ENCODE data around the gene AGAP2.
A peak's percentile ranks its signal among the peaks of the same experiment; 100 is the strongest.
"Not testable (repeated sequence)": the region's sequence is repeated elsewhere in the genome, so short reads cannot be mapped to it uniquely, and the experiment has no call there.

The AGAP2 gene

DNA sequence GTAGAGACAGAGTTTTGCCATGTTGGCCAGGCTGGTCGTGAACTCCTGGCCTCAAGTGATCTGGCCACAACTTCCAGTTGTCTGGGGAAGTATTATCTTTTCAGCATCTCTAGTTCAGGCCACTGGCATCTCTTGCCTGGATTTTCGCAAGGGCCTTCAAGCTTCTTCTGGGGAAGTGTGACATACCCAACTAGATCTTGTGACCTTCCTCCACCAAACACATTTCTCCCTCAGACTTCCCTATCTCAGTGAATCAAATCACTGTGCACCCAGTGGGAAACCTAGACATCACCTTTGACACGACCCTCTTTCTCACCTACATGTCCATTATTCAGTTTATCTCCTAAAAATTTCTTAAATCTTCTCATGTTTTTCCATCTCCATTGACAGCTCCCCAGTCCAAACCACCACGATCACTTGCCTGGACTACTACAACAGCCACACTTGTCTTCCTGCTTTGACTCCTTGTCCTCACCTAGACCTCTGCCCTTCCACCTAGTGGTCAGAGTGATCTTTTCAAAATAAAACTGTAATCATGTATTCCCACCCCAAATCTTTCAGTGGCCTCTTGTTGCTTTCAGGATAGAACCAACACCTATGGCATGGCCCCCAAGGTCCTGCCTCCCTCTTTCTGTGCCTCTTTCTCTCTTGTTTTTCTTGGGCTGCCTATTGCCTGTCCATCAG lies 37.2 kb upstream of the AGAP2 start:
- DNase-seq (ENCODE audit: low spot score) = no peak
- no peaks in the 10 kb centered on the region for H3K9me3 ChIP-seq (replicated peaks in 1 of 2; ENCODE audit: control insufficient read depth in 2 of 2, insufficient read depth in 1 of 2, low read depth in 1 of 2, low read length in 2 of 2)
- H2AFZ ChIP-seq (ENCODE audit: low read length) = no peak overlapping the region
- H2BK15ac ChIP-seq (ENCODE audit: low read length) = no peak overlapping the region
- H3K14ac ChIP-seq (ENCODE audit: low read length) = no peak overlapping the region
- H3K27ac ChIP-seq (replicated peaks; ENCODE audit: low read length) = no peak overlapping the region
- no peak overlapping the region for H2BK5ac ChIP-seq (ENCODE audit: low read length)
- no peak overlapping the region for H3K23ac ChIP-seq (ENCODE audit: low read depth, low read length, poor library complexity)
- no peak overlapping the region for H3K18ac ChIP-seq (ENCODE audit: low read length)
- H2BK12ac ChIP-seq (ENCODE audit: low read length) = no peak overlapping the region
- no peak overlapping the region for H3K4me3 ChIP-seq (ENCODE audit: low read length in 2 of 2)
- no peaks in the 10 kb centered on the region for H3K27me3 ChIP-seq (ENCODE audit: control insufficient read depth in 3 of 3, insufficient read depth in 3 of 3, low read depth in 1 of 3, low read length in 3 of 3)
- WGBS, 2 donors (ENCODE audit: extremely low coverage in 2 of 2, insufficient read length in 2 of 2, insufficient replicate concordance in 1 of 2) = no CpG with 5 or more reads among the region's 4 CpGs
- peaks cover 0 to 25% of the 10 kb centered on the region in 2 donors for H3K36me3 ChIP-seq (replicated peaks in 1 of 2; ENCODE audit: control insufficient read depth in 2 of 2, insufficient read depth in 2 of 2, low read length in 2 of 2)
- H3K79me1 ChIP-seq (ENCODE audit: low read depth, low read length) = no peaks in the 10 kb centered on the region
- H3K4me2 ChIP-seq (ENCODE audit: insufficient read depth, low read length, poor library complexity, severe bottlenecking) = no peak overlapping the region
- no peak overlapping the region for H3K9ac ChIP-seq (ENCODE audit: low read depth, low read length, poor library complexity)
- H4K8ac ChIP-seq (ENCODE audit: low read depth, low read length) = no peak overlapping the region
- H2AK5ac ChIP-seq (ENCODE audit: low read depth, low read length) = no peak overlapping the region
- H2BK120ac ChIP-seq (ENCODE audit: low read depth, low read length) = no peak overlapping the region
- peaks cover 4 to 9% of the 10 kb centered on the region in 2 donors for H3K4me1 ChIP-seq (ENCODE audit: control insufficient read depth in 2 of 2, insufficient read depth in 1 of 2, low read depth in 1 of 2, low read length in 2 of 2)
- H3K4ac ChIP-seq (ENCODE audit: low read length) = no peak overlapping the region
- no peak overlapping the region for H4K91ac ChIP-seq (ENCODE audit: low read depth, low read length, poor library complexity)

DNA sequence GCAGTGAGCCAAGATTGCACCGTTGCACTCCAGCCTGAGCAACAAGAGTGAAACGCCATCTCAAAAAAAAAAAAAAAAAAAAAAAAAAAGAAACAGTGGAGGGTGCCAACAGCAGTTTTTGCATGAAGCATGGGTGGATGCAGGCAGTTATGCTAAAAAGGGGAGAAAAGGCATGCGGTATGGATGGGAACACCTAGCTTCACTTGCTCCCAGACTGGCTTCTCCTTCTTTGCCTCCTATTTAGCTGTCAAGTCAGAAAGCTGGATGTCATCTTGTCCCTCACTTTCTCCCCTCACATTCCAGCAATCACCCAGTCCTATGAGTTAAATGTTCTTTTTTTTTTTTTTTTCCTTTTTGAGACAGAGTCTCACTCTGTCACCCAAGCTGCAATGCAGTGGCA lies 36.5 kb upstream of the AGAP2 start:
- H3K27me3 ChIP-seq (ENCODE audit: control insufficient read depth in 3 of 3, insufficient read depth in 3 of 3, low read depth in 1 of 3, low read length in 3 of 3) = no peaks in the 10 kb centered on the region
- no peak overlapping the region for H3K18ac ChIP-seq (ENCODE audit: low read length)
- no peak overlapping the region for H2BK15ac ChIP-seq (ENCODE audit: low read length)
- no peak overlapping the region for H2BK5ac ChIP-seq (ENCODE audit: low read length)
- no CpG with 5 or more reads among the region's 3 CpGs for WGBS, 2 donors (ENCODE audit: extremely low coverage in 2 of 2, insufficient read length in 2 of 2, insufficient replicate concordance in 1 of 2)
- H3K4me2 ChIP-seq (ENCODE audit: insufficient read depth, low read length, poor library complexity, severe bottlenecking) = no peak overlapping the region
- H3K9me3 ChIP-seq (replicated peaks in 1 of 2; ENCODE audit: control insufficient read depth in 2 of 2, insufficient read depth in 1 of 2, low read depth in 1 of 2, low read length in 2 of 2) = no peaks in the 10 kb centered on the region
- no peak overlapping the region for H3K9ac ChIP-seq (ENCODE audit: low read depth, low read length, poor library complexity)
- H3K4me1 ChIP-seq (ENCODE audit: control insufficient read depth in 2 of 2, insufficient read depth in 1 of 2, low read depth in 1 of 2, low read length in 2 of 2) = peaks cover 4 to 9% of the 10 kb centered on the region in 2 donors
- H2AK5ac ChIP-seq (ENCODE audit: low read depth, low read length) = no peak overlapping the region
- H2BK12ac ChIP-seq (ENCODE audit: low read length) = no peak overlapping the region
- H3K4ac ChIP-seq (ENCODE audit: low read length) = no peak overlapping the region
- H3K23ac ChIP-seq (ENCODE audit: low read depth, low read length, poor library complexity) = no peak overlapping the region
- H2AFZ ChIP-seq (ENCODE audit: low read length) = no peak overlapping the region
- H3K4me3 ChIP-seq (ENCODE audit: low read length in 2 of 2) = no peak overlapping the region
- H3K14ac ChIP-seq (ENCODE audit: low read length) = no peak overlapping the region
- H4K91ac ChIP-seq (ENCODE audit: low read depth, low read length, poor library complexity) = no peak overlapping the region
- H4K8ac ChIP-seq (ENCODE audit: low read depth, low read length) = no peak overlapping the region
- no peak overlapping the region for H3K27ac ChIP-seq (replicated peaks; ENCODE audit: low read length)
- H2BK120ac ChIP-seq (ENCODE audit: low read depth, low read length) = no peak overlapping the region
- H3K36me3 ChIP-seq (replicated peaks in 1 of 2; ENCODE audit: control insufficient read depth in 2 of 2, insufficient read depth in 2 of 2, low read length in 2 of 2) = peaks cover 0 to 29% of the 10 kb centered on the region in 2 donors
- DNase-seq (ENCODE audit: low spot score) = no peak
- no peaks in the 10 kb centered on the region for H3K79me1 ChIP-seq (ENCODE audit: low read depth, low read length)

DNA sequence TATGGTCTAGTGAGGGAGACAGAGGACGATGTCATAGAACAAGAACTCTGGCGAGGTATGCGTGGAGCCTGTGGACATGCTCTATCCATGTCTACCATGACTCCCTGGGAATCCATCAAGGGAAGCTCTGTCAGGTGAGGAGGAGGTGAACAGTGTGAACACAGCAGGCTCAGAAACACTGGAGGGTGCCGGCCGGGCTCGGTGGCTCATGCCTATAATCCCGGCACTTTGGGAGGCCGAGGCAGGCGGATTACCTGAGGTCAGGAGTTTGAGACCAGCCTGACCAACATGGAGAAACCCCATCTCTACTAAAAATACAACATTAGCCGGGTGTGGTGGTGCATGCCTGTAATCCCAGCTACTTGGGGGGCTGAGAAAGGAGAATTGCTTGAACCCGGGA lies 36.1 kb upstream of the AGAP2 start:
- not testable (repeated sequence) for H2BK15ac ChIP-seq (ENCODE audit: low read length); H3K23ac ChIP-seq (ENCODE audit: low read depth, low read length, poor library complexity); DNase-seq (ENCODE audit: low spot score); H3K79me1 ChIP-seq (ENCODE audit: low read depth, low read length); H3K14ac ChIP-seq (ENCODE audit: low read length); H2BK12ac ChIP-seq (ENCODE audit: low read length); H3K9me3 ChIP-seq (replicated peaks in 1 of 2; ENCODE audit: control insufficient read depth in 2 of 2, insufficient read depth in 1 of 2, low read depth in 1 of 2, low read length in 2 of 2); H2BK120ac ChIP-seq (ENCODE audit: low read depth, low read length); H3K27me3 ChIP-seq (ENCODE audit: control insufficient read depth in 3 of 3, insufficient read depth in 3 of 3, low read depth in 1 of 3, low read length in 3 of 3); H4K8ac ChIP-seq (ENCODE audit: low read depth, low read length); H2BK5ac ChIP-seq (ENCODE audit: low read length); H3K4ac ChIP-seq (ENCODE audit: low read length); H2AFZ ChIP-seq (ENCODE audit: low read length); H3K27ac ChIP-seq (replicated peaks; ENCODE audit: low read length); H3K18ac ChIP-seq (ENCODE audit: low read length); H2AK5ac ChIP-seq (ENCODE audit: low read depth, low read length); H3K4me3 ChIP-seq (ENCODE audit: low read length in 2 of 2); H3K4me2 ChIP-seq (ENCODE audit: insufficient read depth, low read length, poor library complexity, severe bottlenecking); H3K4me1 ChIP-seq (ENCODE audit: control insufficient read depth in 2 of 2, insufficient read depth in 1 of 2, low read depth in 1 of 2, low read length in 2 of 2); H4K91ac ChIP-seq (ENCODE audit: low read depth, low read length, poor library complexity); H3K9ac ChIP-seq (ENCODE audit: low read depth, low read length, poor library complexity)
- no CpG with 5 or more reads among the region's 11 CpGs for WGBS, 2 donors (ENCODE audit: extremely low coverage in 2 of 2, insufficient read length in 2 of 2, insufficient replicate concordance in 1 of 2)
- H3K36me3 ChIP-seq (replicated peaks in 1 of 2; ENCODE audit: control insufficient read depth in 2 of 2, insufficient read depth in 2 of 2, low read length in 2 of 2) = peaks cover 2 to 30% of the 10 kb centered on the region in 2 donors

DNA sequence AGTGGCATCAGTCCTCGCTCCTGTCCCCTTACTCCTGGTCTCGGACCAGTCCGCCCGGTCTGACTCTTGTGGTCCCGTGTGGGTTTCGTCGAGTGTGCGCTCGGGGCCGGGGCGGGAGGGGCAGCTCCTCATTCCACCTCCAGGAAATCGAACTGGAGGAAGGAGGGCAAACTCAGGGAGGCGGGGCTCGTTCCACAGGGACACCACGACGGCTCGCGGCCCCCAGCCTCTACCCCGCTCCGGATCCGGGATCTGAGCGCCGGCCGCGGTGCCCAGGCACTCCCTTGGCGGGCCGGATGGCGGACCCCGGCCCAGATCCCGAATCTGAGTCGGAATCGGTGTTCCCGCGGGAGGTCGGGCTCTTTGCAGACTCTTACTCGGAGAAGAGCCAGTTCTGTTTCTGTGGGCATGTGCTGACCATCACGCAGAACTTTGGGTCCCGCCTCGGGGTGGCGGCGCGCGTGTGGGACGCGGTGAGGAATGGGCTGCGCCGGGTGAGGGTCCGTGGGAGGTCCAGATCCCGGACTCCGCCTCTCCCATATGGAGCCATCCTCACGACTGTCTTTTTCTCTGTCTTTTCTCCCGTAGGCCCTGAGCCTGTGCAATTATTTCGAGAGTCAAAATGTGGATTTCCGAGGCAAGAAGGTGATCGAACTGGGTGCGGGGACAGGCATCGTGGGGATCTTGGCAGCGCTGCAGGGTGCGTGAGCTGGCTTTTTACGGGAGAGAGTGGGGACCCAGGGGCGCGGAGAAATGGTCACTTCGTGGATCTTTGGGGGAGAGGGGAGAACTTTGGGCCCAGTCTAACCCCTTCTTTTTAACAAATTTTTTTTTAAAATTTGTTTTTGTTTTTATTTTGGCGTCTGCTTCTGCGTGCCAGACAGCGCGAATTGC lies 34.1 kb upstream of the AGAP2 start, which contains the start of gene EEF1AKMT3:
Gene EEF1AKMT3, plus strand, starts transcription at position 186 of the 894 bp plus-strand sequence. Its CDS starts 111 bp downstream, at position 297.
- Histone ChIP-seq H3K4me1 (ENCODE audit: control insufficient read depth in 2 of 2, insufficient read depth in 1 of 2, low read depth in 1 of 2, low read length in 2 of 2) (peaks cover 4 to 9% of the 10 kb centered on the region in 2 donors), H3K4ac (ENCODE audit: low read length) (no peak within 1 kb of the TSS), H3K9ac (ENCODE audit: low read depth, low read length, poor library complexity) (peak within 1 kb of the TSS; percentile 89), H3K18ac (ENCODE audit: low read length) (peak within 1 kb of the TSS; percentile 96), H2AFZ (ENCODE audit: low read length) (peak within 1 kb of the TSS; percentile 98), H2BK12ac (ENCODE audit: low read length) (no peak within 1 kb of the TSS), H3K4me3 (ENCODE audit: low read length in 2 of 2) (peak within 1 kb of the TSS; percentile 89 to 97), H2BK15ac (ENCODE audit: low read length) (peak within 1 kb of the TSS; percentile 82), H3K27ac (replicated peaks; ENCODE audit: low read length) (peak within 1 kb of the TSS; percentile 78), H3K14ac (ENCODE audit: low read length) (peak within 1 kb of the TSS; percentile 47), H3K36me3 (replicated peaks in 1 of 2; ENCODE audit: control insufficient read depth in 2 of 2, insufficient read depth in 2 of 2, low read length in 2 of 2) (peaks cover 10 to 47% of the 10 kb centered on the region in 2 donors), H3K9me3 (replicated peaks in 1 of 2; ENCODE audit: control insufficient read depth in 2 of 2, insufficient read depth in 1 of 2, low read depth in 1 of 2, low read length in 2 of 2) (no peaks in the 10 kb centered on the region), H2BK120ac (ENCODE audit: low read depth, low read length) (peak within 1 kb of the TSS; percentile 55), H3K23ac (ENCODE audit: low read depth, low read length, poor library complexity) (peak within 1 kb of the TSS; percentile 89), H3K4me2 (ENCODE audit: insufficient read depth, low read length, poor library complexity, severe bottlenecking) (peak within 1 kb of the TSS; percentile 97), H2AK5ac (ENCODE audit: low read depth, low read length) (no peak within 1 kb of the TSS), H2BK5ac (ENCODE audit: low read length) (no peak within 1 kb of the TSS), H4K8ac (ENCODE audit: low read depth, low read length) (peak within 1 kb of the TSS; percentile 88), H4K91ac (ENCODE audit: low read depth, low read length, poor library complexity) (peak within 1 kb of the TSS; percentile 56), H3K79me1 (ENCODE audit: low read depth, low read length) (no peaks in the 10 kb centered on the region), H3K27me3 (ENCODE audit: control insufficient read depth in 3 of 3, insufficient read depth in 3 of 3, low read depth in 1 of 3, low read length in 3 of 3) (peaks cover 0 to 2% (median 0%) of the 10 kb centered on the region in 3 experiments)
- DNase-seq (ENCODE audit: low spot score) = no peak
- WGBS, 2 donors (ENCODE audit: extremely low coverage in 2 of 2, insufficient read length in 2 of 2, insufficient replicate concordance in 1 of 2) = no CpG with 5 or more reads among the region's 67 CpGs
